NCI-H2227 (cell line): ENCODE data around the gene MMP7.

Source experiments
- DNase-seq: peaks from one replicate; lab custom pipeline; 2025; ENCODE audit not compliant: unreplicated experiment; lab: John Stamatoyannopoulos, UW

Gene MMP7

DNA sequence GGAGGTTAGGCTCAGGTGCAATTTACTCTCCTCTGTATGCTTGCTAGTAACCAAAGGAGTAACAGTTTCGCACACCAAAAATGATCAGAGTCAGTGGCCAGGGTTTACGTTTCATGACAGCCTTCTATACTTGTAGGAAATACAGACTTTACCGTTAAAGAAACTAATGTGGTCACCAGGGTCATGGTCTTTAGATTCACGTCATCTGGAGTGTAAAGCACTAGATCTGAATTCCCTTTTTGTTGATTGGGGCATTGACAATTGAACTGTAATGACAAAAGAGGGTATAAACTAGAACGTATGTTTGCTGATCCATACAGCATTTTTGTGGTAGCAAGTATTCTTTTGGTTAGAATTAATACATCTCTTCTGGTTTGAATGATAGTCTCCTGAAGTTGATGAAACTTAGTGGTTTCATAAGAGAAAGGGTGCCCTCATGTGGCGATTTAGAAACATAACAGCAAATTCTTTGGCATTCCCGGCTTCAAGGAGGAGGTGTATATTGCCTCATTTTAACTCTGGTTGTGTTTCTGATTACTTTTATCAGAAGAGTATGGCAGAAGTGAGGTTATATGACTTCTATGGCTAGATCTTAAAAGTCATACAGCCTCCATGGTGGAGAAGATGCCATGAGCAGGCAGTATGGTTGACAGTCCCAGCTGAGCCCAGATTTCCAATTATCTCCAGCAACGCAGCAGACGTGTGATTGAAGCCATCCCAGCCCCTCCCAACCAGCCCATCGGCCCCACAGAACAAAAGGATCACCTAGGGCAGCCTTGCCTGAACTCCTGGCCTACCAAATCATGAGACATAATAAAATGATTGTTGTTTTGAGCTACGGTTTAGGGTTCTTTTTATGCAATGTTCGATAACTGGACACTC lies 35.1 kb downstream of the MMP7 start:
- peak; percentile 63 for DNase-seq

DNA sequence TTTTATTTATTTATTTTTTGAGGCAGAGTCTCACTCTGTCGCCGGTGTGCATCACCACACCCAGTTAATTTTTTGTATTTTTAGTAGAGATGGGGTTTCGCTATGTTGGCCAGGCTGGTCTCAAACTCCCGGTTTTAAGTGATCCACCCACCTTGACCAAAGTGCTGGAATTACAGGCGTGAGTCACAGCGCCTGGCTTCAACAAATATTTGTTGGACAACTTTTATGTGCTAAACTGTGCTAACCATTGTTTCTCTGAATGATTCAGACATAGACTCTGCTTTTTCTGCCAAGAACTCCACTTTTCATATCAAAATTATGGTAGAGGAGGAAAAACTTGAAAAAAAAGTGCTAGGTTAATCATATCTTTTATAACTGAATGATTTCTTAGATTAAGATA lies 36.3 kb downstream of the MMP7 start:
- DNase-seq: no peak

DNA sequence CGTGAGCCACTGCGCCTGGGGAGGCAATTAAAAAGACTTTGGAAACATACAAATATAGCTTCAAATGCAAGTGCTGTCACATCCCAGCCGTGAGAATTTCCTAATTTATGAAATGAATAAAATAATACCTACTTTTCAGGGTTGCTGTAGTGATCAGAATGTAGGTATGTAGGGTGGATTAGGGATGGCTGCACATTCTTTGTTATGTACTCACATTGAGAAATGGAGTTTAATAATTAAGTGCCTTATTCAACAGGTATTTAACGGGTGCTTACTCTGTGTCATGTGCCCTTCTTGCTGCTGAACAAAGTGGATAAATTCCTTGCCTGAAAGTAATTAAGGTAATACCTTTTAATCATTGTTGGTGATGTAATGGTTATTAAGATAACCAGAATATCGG lies 37.0 kb downstream of the MMP7 start:
- DNase-seq: no peak

DNA sequence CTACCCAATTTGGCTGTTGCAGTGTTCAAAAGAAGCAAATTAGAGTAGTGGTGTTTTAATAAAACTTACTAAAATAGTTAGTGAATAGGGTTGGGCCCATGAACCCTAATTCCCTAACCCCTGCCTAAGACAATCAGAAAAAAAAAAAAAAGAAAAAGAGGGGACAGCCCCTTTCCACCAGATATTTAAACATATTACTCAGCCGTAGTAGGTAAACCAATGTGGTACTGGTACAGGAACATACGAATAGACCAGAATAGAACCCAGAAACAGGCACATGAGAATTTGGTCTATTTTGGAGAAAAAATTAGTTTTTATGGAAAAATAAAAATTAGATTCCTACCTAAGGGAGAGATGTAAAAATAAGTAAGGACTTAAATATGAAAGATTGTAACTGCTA lies 38.6 kb downstream of the MMP7 start:
- DNase-seq: no peak

DNA sequence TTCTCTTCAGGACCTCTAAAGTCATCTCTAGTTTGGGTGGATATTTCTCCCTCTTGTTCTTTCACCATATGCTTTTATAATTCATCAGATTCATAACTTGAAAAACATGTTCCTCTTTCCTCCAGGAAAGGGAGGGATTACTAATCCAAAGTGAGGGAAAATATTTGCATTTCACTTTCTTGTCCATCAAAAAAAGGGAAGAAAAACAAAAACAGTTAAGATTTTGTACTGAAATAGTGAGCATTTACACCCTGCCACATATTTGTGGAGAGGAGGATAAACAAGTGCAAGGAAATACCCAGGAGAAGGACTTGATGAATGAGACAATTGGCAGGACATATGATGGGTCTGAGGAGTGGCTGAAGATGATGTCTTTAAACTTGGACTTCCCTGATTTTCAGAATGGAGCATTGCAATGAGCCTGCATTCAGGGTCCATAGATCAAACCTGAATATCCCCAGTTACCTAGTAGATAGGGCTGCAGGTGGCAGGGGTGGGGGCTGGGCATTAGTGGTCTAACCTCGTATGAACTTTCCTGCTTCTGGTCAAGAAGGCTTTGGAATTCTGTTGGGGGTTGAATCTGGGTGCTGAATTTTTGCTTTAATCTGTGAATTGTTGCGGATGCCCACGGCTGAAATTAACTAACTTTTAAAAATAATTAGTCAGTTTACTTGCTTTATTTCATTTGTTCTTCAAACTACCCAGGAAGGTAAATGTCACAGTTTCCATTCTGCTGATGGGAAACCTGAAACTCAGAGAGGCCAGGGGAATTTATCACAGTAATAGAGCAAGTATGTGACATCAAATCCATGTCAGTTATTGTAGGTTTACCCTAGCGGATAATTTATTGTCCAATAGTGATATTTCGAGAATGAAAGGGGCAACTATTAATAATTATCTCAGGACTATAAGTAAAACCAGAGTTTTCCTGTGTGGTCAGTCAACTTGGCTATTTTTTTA lies 41.1 kb downstream of the MMP7 start:
- DNase-seq: no peak

DNA sequence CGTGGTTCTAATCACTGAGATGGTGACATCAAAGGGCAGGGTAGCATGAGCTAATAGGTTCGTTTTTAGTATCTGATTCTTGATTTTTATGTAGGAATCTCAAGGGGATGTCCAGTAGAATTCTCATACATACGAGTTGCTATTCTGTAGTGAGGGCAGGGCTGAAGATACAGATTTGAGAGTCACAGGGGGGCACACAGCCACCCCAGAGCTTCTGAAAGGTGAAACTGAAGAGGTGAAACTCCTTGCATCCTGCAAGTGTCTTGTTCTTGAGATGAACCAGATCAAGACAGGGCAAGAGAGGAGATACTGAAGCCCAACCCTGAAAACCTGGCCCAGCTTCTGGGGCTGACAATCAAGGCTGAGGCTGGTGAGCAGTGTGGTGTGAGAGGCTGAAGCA lies 42.3 kb downstream of the MMP7 start:
- DNase-seq: no peak

DNA sequence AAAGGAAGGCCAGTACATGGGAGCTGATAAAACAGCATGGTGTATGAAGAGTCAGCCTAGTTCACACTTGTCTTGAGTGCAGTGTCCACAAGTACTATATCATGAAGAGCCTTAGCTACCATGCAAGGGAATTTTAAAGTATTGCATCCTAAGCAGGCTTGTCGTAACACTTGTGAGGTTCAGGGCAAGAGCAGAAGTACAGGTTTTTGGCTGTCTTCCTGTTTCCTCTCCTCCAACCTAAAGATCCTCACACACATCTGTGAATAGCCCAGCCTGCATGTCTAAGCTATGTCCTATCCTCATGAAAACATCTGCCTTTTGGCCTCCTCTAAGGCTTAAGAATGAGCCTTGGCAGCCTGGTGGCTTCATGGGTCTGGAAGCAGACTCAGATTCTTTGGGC lies 43.3 kb downstream of the MMP7 start:
- no peak for DNase-seq

DNA sequence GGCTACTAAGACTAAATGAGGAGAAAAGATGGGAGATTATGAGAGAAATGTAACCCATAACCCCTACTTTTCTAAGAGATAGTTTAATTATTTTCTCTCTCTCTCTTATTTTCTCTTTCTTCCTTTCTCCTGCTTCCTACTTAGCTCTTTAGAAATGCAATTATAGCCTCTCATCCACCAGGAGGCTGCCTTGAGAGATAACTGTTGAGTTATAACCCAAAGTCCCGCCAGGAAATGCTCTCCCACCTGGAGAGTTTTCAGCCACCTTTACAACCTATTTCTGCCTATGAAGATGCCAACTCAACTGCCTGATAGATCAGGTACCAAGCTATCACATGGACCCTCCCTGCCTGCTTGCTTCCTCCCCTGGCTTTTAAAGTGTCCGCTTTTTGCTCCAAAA lies 44.0 kb downstream of the MMP7 start:
- DNase-seq: no peak

DNA sequence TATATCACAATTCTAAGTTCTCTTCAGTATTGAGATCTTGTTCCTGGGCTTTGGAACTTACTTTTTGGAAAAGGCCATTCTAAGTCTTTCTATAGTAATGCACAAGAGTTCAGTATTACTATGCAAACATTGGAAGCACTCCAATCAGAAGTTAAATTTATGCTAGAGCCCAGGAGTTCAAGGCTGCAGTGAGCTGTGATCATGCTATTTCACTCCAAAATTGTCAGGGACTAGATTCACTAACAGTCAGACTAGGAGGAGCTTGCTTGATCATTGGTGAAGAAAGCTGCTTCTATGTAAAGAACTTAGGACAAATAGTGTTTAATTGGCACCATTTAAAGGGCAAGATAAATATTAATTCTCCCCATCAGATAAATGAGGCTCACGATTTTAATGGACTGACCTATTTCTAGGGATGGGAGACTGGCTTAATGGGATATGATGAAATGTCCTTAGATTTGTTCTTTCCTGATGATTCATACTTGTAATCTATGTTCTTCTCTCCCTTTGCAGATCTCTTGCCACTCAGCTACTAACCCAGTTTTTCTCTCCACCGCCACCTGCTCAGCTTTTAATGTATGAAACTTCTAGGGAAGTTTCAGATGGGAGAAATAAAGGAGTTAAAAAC lies 45.3 kb downstream of the MMP7 start:
- DNase-seq: no peak

DNA sequence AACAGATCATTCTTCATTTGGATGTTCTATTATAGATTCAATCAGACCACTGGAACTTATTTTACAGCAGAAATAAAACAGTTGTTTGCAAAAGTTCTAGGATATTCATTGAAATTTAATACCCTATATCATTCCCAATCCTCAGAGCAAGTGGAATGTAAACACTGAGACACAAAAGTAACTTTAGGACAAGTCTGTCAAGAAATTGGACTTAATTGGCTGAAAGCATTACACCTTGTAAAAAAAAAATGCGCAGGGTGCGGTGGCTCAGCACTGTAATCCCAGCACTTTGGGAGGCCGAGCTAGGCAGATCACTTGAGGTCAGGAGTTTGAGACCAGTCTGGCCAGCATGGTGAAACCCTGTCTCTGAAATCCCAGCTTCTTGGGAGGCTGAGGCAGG lies 48.1 kb downstream of the MMP7 start:
- DNase-seq: no peak

DNA sequence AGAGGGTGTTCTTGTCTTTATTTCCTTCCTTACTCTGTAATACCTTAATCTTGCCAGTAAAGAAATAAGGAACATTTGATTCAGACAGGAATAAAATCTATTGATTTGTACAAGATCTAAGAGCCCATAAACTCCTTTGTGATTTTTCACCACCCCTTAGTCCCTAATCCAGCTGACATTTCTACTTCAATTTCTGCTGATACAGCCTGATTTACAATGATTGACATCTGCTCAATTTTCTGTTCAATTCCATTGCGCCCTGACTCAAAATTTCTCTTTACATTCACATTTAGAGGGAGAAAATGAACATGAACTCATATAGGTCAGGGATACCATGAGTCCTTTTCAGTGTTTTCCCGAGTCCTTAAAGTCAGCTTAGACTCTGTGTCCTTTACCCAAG lies 50.8 kb downstream of the MMP7 start:
- DNase-seq: no peak

DNA sequence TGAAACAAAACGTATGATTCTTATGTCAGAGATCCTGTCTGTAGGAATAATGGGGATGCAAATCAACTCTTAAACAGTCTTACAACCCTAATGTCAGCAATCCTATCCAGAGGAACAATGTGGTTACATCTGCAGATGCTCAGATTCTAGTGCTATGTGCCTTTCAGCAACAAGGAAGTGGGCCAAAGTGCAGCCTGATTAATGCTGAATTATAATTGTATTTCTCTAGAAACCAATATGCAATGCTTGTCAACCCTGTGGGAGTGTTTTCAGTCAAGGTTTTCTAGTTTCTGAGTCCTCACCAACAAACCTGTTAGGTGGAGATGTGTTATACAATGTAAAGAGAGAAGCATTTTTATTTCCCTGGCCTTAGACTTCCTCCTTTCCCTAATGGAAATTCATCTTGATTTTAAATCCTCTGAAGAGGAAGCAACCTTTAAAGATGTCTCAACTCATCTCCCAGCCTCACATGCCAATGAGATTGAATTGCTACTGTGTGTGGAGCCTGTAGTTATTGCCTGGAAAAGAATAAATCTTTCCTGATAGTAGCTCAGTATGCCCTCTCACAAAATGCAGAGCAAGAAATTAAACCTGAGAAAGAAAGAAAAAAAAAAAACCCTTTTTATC lies 51.8 kb downstream of the MMP7 start:
- DNase-seq: no peak

DNA sequence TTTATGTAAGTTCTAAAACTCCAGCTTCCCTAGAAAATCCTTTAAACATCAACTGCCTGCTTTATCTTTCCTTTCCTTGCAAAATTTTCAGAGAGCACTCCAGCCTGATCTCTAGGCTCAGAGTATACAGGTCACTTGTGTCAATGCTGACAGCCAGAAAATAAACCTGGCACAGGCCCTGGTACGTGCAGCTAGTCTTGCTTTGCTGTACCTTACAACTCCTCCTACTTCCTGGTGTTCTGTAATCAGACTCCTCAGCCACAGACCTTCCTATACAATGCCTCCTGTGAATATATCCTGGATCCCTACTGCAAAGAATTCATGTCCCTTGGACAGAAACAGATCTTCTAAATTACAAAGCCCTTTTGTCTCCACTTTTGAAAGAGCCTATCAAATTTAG lies 53.7 kb downstream of the MMP7 start:
- no peak for DNase-seq

DNA sequence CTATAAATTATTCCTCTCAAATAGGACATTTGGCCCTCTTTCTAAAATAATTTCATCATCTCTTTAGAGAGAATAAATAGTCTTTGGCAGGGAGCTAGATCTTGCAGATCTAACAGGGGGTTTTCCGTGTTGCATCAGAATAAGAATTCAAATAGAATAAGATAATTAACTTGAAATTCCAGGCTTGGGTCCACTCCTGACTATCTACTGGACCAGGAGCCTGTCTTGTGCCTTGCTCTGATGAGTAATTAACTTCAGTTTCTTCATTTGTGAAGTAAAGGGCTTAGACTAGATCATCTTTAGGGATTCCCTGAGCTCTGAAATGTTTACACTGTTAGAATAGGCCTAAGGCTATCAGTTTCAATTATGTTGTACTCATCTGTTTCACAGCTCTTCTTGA lies 54.5 kb downstream of the MMP7 start:
- DNase-seq: no peak

DNA sequence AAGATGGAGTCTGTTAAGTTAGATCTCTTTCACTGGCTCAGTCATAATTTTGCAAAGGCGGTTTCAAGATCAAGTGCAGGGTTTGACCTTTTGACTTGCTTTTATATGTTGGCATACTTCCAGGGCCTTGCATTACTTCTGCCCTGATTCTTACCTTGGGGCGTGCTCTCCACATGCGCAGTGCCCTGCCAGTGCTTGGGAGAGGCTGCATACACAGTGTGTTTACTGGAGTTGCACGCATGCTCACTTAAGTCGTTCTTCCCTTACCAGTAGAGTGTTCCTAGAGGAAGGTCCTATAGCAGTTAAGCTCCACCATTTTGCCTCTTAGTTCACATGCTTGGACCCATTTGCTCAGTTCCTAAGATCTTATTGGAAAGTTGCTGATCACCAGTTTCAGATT lies 57.0 kb downstream of the MMP7 start:
- DNase-seq: peak; percentile 13

DNA sequence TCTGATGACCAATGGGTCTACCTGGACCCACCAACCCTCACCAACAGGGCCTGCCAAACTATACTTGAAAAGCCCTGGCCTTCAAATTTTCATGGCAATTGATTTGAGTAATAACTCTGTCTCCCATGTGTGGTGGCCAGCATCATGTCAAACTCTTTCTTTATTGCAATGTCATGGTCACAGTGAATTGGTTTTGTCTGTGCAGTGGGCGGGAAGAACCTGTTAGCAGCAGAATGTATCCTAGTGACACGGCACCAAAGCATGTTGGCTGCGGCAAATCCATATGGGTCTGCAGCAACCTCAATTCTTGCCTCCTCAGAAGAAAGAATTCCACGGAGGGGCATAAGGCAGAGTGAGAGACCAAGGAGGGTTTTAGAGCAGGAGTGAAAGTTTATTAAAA lies 58.4 kb downstream of the MMP7 start:
- DNase-seq: no peak

DNA sequence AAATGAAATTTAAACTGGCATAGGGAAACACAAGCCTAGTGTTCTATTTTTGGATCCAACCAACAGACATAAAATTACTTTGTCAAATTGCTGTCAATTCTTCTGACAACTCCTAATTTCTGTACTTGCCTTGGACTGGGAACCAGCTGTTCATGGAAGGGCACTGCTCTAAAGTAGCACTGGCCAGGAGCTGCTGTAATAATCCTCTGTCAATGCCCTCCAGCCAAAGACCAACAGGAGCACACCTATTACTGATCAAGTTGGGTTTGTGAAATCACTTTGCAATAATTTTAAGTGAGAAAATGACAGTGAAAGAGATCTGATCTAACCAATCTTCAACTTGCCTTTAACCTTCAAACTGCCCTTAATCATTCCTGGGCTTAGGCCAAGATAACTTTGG lies 59.1 kb downstream of the MMP7 start:
- no peak for DNase-seq
